Esophagus squamous epithelium (tissue), 5 donors: ENCODE data around the gene SLC49A3. TPM values are rescaled to one million over a fixed set of nuclear protein-coding genes. Genes with fewer than 3 reads are reported as not detected.
"Not testable (repeated sequence)": the region's sequence is repeated elsewhere in the genome, so short reads cannot be mapped to it uniquely, and the experiment has no call there.

Experiments used
- DNase-seq: peaks from one replicate; lab custom pipeline; 2025; lab: John Stamatoyannopoulos, UW
- H3K27ac ChIP-seq, 4 donors: fragments of 200-600 bp; sonication (generic); one replicate each; pipeline ENCODE4 v1.5.1; 2016 to 2019; ENCODE audit warnings: mild to moderate bottlenecking in 1 of 4
- H3K27me3 ChIP-seq, 4 donors: fragments of 200-600 bp; sonication (generic); 1 replicate in 3 of 4; 2 replicates in 1 of 4; pipeline versions ENCODE4 v1.5.1 to v1.6.0; 2017 to 2021; ENCODE audit warnings: antibody characterized with exemption in 1 of 4
- H3K36me3 ChIP-seq, 3 donors: fragments of 200-600 bp; sonication (generic); one replicate each; pipeline ENCODE4 v1.5.1; 2016 to 2019
- H3K4me1 ChIP-seq, 3 donors: fragments of 200-600 bp; sonication (generic); one replicate each; pipeline ENCODE4 v1.5.1; 2017 to 2019
- H3K4me3 ChIP-seq, 4 donors: fragments of 200-600 bp; sonication (generic); 1 replicate in 3 of 4; 2 replicates in 1 of 4; pipeline ENCODE4 v1.5.1; 2016 to 2019; ENCODE audit warnings: mild to moderate bottlenecking in 2 of 4, moderate library complexity in 1 of 4
- H3K9me3 ChIP-seq, 3 donors: fragments of 200-600 bp; sonication (generic); one replicate each; pipeline ENCODE4 v1.5.1; 2016 to 2019
- POLR2A ChIP-seq, 4 donors: fragments of 450-650 bp; IDR thresholded peaks; one replicate each; pipeline ENCODE4 v1.6.1; 2017; ENCODE audit warnings: antibody characterized with exemption in 4 of 4, mild to moderate bottlenecking in 4 of 4, moderate library complexity in 3 of 4
- WGBS, 2 donors: methylation state at CpG; one replicate each; pipeline ENCODE4 v1.1.5; 2018; 5-methylcytosine and 5-hydroxymethylcytosine counted together
- intact Hi-C: fragments of 100-400 bp; cut with DNase I; formaldehyde crosslinking; loops from one replicate; pipeline ENCODE4 v1.15.0; 2022
- total RNA-seq, 4 donors: library from RNA; depleted of rRNA; stranded (reverse); fragments of >200 nt; gene quantifications; one replicate each; pipeline ENCODE4 v1.1.0, GENCODE V29; 2016
- TF ChIP-seq, protein P1 (sequence below), 6 experiments: fragments of 450-650 bp in 4 of 6; fragments of 200-600 bp in 2 of 6; sonication (generic) in 2 of 6; IDR thresholded peaks; one replicate each; pipeline ENCODE4 v1.5.1; 2016 to 2019; ENCODE audit warnings: antibody characterized with exemption in 6 of 6, mild to moderate bottlenecking in 4 of 6, moderate library complexity in 4 of 6
- donor health status: DM: yes; HTN: yes; CAD: no.

SLC49A3 gene
- total RNA-seq, 4 donors from 2014 or later = 2.5 to 6.5 (median 4.7) TPM

DNA sequence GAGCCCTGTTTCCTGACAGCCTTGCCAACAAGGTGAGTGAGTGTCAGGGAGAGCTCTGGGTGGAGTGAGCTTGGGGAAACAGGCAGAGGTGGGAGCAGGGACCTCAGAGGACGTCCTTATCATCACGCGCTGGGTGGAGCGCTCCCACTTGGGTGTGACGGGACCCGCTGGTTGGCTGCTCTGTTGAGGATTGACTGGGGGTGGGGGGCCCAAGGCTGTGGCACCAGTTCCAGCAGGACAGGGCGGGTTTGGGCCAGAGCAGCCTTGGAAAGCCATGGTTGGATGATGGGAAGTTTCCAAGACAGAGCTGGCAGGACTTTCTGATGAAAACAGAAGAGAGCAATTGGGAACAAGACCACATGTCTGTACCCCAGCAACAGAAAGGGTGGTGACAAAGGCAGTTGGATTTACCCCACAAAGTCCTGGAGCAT lies 13.7 kb upstream of the SLC49A3 start:
- H3K4me1 ChIP-seq = peaks cover 18 to 36% (median 24%) of the 10 kb centered on the region in 3 donors
- no peaks in the 10 kb centered on the region for H3K36me3 ChIP-seq
- intact Hi-C loops = no loop called here
- no peak overlapping the region for H3K27ac ChIP-seq
- no peak for DNase-seq
- no peaks in the 10 kb centered on the region for H3K27me3 ChIP-seq
- H3K4me3 ChIP-seq = no peak overlapping the region
- WGBS, 2 donors = 60 to 72% methylated on average over 2 to 4 of the region's 7 CpGs
- TF ChIP-seq POLR2A (IDR thresholded peaks at IDR 0.05) = no peak
- TF ChIP-seq, protein P1, sequence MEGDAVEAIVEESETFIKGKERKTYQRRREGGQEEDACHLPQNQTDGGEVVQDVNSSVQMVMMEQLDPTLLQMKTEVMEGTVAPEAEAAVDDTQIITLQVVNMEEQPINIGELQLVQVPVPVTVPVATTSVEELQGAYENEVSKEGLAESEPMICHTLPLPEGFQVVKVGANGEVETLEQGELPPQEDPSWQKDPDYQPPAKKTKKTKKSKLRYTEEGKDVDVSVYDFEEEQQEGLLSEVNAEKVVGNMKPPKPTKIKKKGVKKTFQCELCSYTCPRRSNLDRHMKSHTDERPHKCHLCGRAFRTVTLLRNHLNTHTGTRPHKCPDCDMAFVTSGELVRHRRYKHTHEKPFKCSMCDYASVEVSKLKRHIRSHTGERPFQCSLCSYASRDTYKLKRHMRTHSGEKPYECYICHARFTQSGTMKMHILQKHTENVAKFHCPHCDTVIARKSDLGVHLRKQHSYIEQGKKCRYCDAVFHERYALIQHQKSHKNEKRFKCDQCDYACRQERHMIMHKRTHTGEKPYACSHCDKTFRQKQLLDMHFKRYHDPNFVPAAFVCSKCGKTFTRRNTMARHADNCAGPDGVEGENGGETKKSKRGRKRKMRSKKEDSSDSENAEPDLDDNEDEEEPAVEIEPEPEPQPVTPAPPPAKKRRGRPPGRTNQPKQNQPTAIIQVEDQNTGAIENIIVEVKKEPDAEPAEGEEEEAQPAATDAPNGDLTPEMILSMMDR (IDR thresholded peaks at IDR 0.05) = no peak
- H3K9me3 ChIP-seq = no peaks in the 10 kb centered on the region

DNA sequence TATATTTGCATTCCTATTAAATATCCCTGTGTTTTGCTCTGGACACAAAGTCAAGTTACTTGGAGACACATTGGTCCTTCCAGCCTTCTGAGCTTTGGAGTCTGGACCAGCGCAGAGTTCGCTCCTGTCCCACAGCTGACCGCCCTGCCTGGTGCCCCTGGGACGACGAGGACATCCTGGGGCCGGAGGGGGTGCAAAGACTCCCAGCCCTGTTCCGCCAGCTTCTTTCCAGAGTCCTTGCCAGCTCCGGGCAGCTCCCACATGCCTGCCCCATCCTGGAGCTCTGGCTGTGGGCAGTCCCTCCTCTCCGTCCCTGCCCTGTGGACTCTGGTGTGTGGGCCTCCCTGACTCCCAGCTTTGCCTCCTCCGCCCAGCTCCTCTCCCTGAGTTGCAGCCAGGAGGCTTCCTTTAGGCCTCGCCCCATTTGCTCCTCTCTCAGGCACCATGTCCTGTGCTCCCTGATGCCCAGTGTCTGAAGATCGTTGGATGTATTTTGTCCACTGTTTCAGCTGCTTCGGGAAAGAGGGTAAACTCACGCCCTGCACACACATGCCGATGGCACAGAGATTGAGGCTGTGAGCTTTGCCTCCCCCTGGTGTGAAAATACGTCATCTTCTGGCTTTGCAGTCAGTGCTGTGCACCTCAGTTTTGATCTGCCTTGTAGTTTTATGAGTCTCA lies 11.8 kb upstream of the SLC49A3 start:
- Histone ChIP-seq H3K4me1 (peaks cover 11 to 22% (median 13%) of the 10 kb centered on the region in 3 donors), H3K36me3 (no peaks in the 10 kb centered on the region), H3K27me3 (no peaks in the 10 kb centered on the region), H3K9me3 (no peaks in the 10 kb centered on the region), H3K27ac (no peak overlapping the region), H3K4me3 (no peak overlapping the region)
- DNase-seq = no peak
- 61 to 88% methylated on average over 12 to 13 of the region's 16 CpGs for WGBS, 2 donors
- no peak for TF ChIP-seq POLR2A (IDR thresholded peaks at IDR 0.05)
- TF ChIP-seq, protein P1 (IDR thresholded peaks at IDR 0.05) = no peak
- intact Hi-C loops = no loop called here

DNA sequence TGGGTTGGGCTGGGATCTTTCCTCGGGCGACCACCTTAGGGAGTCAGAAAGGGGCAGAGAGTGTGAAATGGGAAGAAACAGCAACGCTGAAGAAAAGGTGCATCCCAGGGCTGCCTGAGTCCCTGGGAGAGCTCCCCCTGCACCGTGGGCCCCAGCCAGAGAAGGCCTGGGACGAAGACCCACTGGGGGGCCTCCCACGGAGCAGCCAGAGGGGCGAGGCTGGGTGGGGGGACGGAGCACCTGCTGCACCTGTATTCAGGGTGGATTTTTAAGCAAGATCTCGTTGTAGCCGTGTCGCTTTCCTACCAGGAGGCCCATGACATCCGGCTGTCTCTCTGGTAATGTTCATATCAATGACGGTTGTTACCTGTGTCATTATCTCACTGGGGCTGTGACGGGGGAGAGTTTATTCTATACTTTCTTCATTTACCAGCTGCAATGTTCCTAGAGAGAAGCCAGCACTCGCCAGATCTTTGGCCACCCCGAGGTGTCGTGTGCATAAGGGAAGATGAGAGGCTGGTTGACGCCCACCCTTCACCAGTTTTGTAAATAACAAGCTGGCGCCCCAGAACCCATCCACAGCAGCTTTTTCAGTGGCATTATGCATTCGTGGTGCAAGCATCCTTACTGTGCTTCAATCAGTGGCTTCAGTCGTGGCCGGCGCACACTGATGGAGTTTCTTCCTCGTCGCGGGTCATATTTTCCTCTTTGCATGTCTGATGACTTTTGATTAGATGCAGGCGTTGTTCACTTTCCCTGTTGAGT lies 11.0 kb upstream of the SLC49A3 start:
- intact Hi-C loops = no loop called here
- H3K4me1 ChIP-seq = peaks cover 8 to 18% (median 13%) of the 10 kb centered on the region in 3 donors
- H3K27ac ChIP-seq = peak overlapping the region; percentile 28 to 80 (median 69)
- DNase-seq = no peak
- no peaks in the 10 kb centered on the region for H3K36me3 ChIP-seq
- TF ChIP-seq POLR2A (IDR thresholded peaks at IDR 0.05) = no peak
- TF ChIP-seq, protein P1 (IDR thresholded peaks at IDR 0.05) = no peak
- no peaks in the 10 kb centered on the region for H3K9me3 ChIP-seq
- WGBS, 2 donors = 82 to 90% methylated on average over 16 to 24 of the region's 27 CpGs
- H3K27me3 ChIP-seq = no peaks in the 10 kb centered on the region
- no peak overlapping the region for H3K4me3 ChIP-seq

DNA sequence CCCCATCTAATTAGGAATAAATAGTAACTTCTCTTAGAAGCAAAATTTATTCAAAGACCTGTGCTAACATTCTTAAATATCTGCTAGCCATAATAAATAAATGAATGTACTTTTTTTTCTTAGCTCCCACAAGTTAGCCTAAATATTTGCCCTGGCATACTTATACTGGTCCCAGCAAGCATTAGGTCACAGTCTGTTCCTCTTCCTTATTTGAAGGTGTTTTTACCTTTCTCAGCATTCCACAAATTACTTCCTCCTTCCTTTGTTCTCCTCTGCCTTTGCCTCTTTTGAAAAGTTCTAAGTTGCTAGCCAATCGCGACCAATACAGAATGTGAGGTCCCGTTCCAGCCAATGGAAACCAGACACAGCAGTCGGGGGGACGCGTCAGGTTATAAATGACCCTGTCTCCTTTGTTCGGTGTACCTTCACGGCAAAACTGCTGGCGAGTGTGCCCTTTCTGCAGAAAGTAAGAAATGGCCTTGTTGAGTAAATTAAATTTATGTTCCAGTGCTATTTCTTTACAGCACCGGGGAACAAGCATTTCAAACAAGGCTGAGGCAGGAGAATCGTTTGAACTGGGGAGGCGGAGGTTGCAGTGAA lies 5.5 kb upstream of the SLC49A3 start:
- H3K27ac ChIP-seq, intact Hi-C loops, H3K4me3 ChIP-seq, H3K36me3 ChIP-seq, H3K9me3 ChIP-seq, DNase-seq: not testable (repeated sequence)
- peaks cover 0 to 11% (median 0%) of the 10 kb centered on the region in 4 donors for H3K27me3 ChIP-seq
- H3K4me1 ChIP-seq = peaks cover 4 to 12% (median 5%) of the 10 kb centered on the region in 3 donors
- WGBS, 2 donors = 73 to 83% methylated on average over 12 of the region's 12 CpGs

DNA sequence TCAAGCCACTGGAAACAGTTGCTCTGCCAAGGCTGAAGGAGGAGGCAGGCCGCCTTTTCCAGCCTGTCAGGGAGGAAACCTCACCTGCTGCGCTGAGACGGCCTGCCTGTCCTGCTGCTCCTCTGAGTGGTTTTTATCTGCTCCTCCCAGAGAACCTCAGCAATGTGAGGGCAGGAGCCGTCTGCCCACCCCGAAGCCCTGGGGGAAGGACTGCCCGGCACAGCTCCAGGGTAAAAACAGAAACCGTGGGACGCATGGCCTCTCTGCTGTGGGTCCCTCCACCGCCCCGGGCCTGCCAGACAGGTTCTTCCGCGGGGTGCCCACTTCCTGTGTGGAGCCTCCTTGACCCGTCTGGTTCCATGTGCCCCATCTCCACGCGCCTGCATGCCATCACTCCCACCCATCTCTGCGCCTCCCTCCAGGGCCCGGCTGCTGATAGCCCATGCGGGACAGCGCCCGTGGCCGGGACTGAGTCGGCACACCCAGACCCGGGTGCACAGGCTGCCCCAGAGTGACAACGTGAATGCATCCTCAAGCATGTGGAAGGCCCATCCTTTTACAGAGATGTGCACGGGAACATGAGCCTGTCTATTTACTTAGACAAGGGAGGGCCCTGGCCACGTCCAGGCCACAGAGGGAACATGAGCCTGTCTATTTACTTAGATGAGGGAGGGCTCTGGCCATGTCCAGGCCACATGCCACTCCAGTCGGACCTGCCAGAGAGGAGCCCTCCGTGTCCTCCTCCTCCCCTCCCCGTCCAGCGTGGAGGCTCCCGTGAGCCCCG lies 4.0 kb upstream of the SLC49A3 start:
- H3K4me1 ChIP-seq = peaks cover 16 to 22% (median 20%) of the 10 kb centered on the region in 3 donors
- intact Hi-C loops = no loop called here
- 78 to 80% methylated on average over 9 to 21 of the region's 32 CpGs for WGBS, 2 donors
- H3K36me3 ChIP-seq = no peaks in the 10 kb centered on the region
- DNase-seq = no peak
- peaks cover 0 to 11% (median 0%) of the 10 kb centered on the region in 4 donors for H3K27me3 ChIP-seq
- no peaks in the 10 kb centered on the region for H3K9me3 ChIP-seq
- H3K27ac ChIP-seq = no peak overlapping the region
- no peak overlapping the region for H3K4me3 ChIP-seq
- no peak for TF ChIP-seq POLR2A (IDR thresholded peaks at IDR 0.05)
